HepG2 (cell line): ENCODE data around the gene SSH3. TPM values are rescaled to one million over a fixed set of nuclear protein-coding genes. Genes with fewer than 3 reads are reported as not detected.

Experiments used
- AKAP8 ChIP-seq: sonication (generic); formaldehyde crosslinking; IDR thresholded peaks from 2 replicates; pipeline ENCODE4 v1.5.1; 2020; ENCODE audit warnings: mild to moderate bottlenecking, missing genetic modification reagents
- ETV5 ChIP-seq: IDR thresholded peaks from 2 replicates; pipeline ENCODE4 v1.6.1; 2018; ENCODE audit warnings: missing biosample characterization, missing genetic modification reagents, inconsistent platforms, borderline replicate concordance
- HDAC1 ChIP-seq: sonication (generic); formaldehyde crosslinking; IDR thresholded peaks from 2 replicates; pipeline ENCODE4 v1.5.1; 2020; ENCODE audit warnings: mild to moderate bottlenecking, missing genetic modification reagents
- JUND ChIP-seq: sonication (generic); formaldehyde crosslinking; IDR thresholded peaks from 2 replicates; pipeline ENCODE4 v1.8.0; 2022; ENCODE audit warnings: mild to moderate bottlenecking, missing genetic modification reagents
- KLF12 ChIP-seq: sonication (generic); formaldehyde crosslinking; IDR thresholded peaks from 2 replicates; pipeline ENCODE4 v1.4.0; 2020; ENCODE audit warnings: missing genetic modification reagents, borderline replicate concordance
- KLF6 ChIP-seq: IDR thresholded peaks from 2 replicates; pipeline ENCODE4 v1.8.0; 2016; ENCODE audit warnings: missing biosample characterization, missing genetic modification reagents
- NBN ChIP-seq: fragments of 450-650 bp; conservative IDR thresholded peaks from 2 replicates; pipeline ENCODE4 v1.6.1; 2017
- ZBTB38 ChIP-seq: sonication (generic); formaldehyde crosslinking; IDR thresholded peaks from 2 replicates; pipeline ENCODE4 v1.5.1; 2020; ENCODE audit warnings: mild to moderate bottlenecking, missing genetic modification reagents
- polyA plus RNA-seq, 8 experiments: library from polyadenylated mRNA; depleted of rRNA in 3 of 8; stranded (reverse) in 7 of 8; unstranded in 1 of 8; fragments of >200 nt; fragmentation: Illumina TruSeq in 4 of 8; extraction: Trizol in 4 of 8; gene quantifications; 2 replicates each; pipeline versions ENCODE4 v1.2.1 to v1.2.3, GENCODE V29; 2011 to 2016; ENCODE audit warnings: low read depth in 4 of 8, missing spikeins in 1 of 8, mixed read lengths in 1 of 8; ENCODE audit not compliant: insufficient read depth in 1 of 8
- total RNA-seq, 5 experiments: library from RNA; depleted of rRNA; stranded (reverse); fragments of >200 nt; fragmentation: Illumina TruSeq; extraction: Trizol; gene quantifications; 2 replicates each; pipeline ENCODE4 v1.2.3, GENCODE V29; 2016; ENCODE audit warnings: low read depth in 1 of 5
- TF ChIP-seq, protein P1 (sequence below): sonication (generic); formaldehyde crosslinking; IDR thresholded peaks from 2 replicates; pipeline ENCODE4 v1.5.1; 2020; ENCODE audit warnings: missing genetic modification reagents, mild to moderate bottlenecking, borderline replicate concordance
- TF ChIP-seq, protein P2 (sequence below): IDR thresholded peaks from 2 replicates; pipeline ENCODE4 v1.6.1; 2016; ENCODE audit warnings: missing compliant biosample characterization, missing genetic modification reagents, borderline replicate concordance
- TF ChIP-seq, protein P3 (sequence below): sonication (generic); formaldehyde crosslinking; IDR thresholded peaks from 2 replicates; pipeline ENCODE4 v1.4.0; 2020; ENCODE audit warnings: missing genetic modification reagents
- TF ChIP-seq, protein P4 (sequence below): sonication (generic); formaldehyde crosslinking; IDR thresholded peaks from 2 replicates; pipeline ENCODE4 v1.9.0; 2021; ENCODE audit warnings: missing genetic modification reagents, borderline replicate concordance
- TF ChIP-seq, protein P5 (sequence below): sonication (generic); formaldehyde crosslinking; IDR thresholded peaks from 2 replicates; pipeline ENCODE4 v1.5.1; 2020; ENCODE audit warnings: mild to moderate bottlenecking, missing genetic modification reagents, moderate library complexity

The SSH3 gene
- total and polyA plus RNA-seq, 2 of the 13 experiments (the other 11 are each of a cell fraction or from before 2014, with no cell fraction given): 12.4 to 18.8 TPM

DNA sequence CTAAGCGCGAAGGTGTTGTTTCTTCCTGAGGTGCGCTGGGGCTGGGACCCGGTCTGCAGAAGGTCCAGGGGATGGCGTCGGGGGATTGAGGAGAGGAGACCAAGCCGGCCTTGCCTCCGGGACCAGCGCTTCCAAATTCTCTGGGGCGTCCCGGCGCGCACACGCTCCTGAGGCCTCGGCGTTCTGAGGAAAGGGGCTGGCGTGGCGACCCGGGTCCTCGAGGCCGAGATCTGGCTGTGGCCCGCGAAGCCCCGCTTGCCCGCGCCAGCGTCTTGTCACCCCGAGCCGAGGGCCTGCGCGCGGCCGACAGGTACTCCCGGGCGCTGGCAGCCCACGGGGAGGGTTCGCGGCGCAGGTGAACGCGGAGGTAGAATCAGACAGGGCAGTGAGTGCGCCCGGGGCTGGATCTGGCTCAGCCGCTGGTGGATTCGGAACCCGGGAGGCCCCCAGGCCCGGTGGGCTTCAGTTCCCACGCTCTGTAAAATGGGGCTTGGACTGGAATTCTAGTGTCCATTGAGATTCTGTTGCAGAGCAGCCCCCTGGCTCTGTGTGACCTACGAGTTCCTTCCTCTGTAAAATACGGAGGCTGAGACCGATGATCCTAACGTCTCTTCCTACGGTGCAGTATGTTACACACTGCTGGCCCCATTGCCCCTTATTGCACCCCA, 14.7 kb downstream of the SSH3 start (continued):
- TF ChIP-seq, protein P1, sequence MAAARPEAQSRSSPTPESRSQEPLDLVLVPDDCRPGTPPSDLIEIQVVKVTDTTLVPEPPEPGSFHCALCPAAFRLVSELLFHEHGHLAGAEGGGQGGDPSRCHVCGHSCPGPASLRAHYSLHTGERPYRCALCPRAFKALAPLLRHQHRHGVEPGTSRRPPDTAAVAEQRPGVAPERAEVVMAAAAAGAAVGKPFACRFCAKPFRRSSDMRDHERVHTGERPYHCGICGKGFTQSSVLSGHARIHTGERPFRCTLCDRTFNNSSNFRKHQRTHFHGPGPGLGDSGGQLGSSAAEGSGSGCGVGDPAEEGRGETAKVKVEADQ: peak; percentile 37; the same call in 1 of the 2 replicates
- TF ChIP-seq KLF6 (CRISPR knock-in tag): 0 out of 2 replicates have a peak, but pooled peaks have one; percentile 6
- TF ChIP-seq, protein P2, sequence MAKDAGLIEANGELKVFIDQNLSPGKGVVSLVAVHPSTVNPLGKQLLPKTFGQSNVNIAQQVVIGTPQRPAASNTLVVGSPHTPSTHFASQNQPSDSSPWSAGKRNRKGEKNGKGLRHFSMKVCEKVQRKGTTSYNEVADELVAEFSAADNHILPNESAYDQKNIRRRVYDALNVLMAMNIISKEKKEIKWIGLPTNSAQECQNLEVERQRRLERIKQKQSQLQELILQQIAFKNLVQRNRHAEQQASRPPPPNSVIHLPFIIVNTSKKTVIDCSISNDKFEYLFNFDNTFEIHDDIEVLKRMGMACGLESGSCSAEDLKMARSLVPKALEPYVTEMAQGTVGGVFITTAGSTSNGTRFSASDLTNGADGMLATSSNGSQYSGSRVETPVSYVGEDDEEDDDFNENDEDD (CRISPR knock-in tag): 0 out of 2 replicates have a peak, but pooled peaks have one; percentile 17
- TF ChIP-seq, protein P3, sequence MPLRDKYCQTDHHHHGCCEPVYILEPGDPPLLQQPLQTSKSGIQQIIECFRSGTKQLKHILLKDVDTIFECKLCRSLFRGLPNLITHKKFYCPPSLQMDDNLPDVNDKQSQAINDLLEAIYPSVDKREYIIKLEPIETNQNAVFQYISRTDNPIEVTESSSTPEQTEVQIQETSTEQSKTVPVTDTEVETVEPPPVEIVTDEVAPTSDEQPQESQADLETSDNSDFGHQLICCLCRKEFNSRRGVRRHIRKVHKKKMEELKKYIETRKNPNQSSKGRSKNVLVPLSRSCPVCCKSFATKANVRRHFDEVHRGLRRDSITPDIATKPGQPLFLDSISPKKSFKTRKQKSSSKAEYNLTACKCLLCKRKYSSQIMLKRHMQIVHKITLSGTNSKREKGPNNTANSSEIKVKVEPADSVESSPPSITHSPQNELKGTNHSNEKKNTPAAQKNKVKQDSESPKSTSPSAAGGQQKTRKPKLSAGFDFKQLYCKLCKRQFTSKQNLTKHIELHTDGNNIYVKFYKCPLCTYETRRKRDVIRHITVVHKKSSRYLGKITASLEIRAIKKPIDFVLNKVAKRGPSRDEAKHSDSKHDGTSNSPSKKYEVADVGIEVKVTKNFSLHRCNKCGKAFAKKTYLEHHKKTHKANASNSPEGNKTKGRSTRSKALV (CRISPR knock-in tag): peak; percentile 22; the same call in 1 of the 2 replicates
- no peak for TF ChIP-seq NBN
- 0 out of 2 replicates have a peak, but pooled peaks have one; percentile 40 for TF ChIP-seq AKAP8 (CRISPR knock-in tag)
- TF ChIP-seq ZBTB38 (CRISPR knock-in tag): peak; percentile 42
- TF ChIP-seq, protein P4, sequence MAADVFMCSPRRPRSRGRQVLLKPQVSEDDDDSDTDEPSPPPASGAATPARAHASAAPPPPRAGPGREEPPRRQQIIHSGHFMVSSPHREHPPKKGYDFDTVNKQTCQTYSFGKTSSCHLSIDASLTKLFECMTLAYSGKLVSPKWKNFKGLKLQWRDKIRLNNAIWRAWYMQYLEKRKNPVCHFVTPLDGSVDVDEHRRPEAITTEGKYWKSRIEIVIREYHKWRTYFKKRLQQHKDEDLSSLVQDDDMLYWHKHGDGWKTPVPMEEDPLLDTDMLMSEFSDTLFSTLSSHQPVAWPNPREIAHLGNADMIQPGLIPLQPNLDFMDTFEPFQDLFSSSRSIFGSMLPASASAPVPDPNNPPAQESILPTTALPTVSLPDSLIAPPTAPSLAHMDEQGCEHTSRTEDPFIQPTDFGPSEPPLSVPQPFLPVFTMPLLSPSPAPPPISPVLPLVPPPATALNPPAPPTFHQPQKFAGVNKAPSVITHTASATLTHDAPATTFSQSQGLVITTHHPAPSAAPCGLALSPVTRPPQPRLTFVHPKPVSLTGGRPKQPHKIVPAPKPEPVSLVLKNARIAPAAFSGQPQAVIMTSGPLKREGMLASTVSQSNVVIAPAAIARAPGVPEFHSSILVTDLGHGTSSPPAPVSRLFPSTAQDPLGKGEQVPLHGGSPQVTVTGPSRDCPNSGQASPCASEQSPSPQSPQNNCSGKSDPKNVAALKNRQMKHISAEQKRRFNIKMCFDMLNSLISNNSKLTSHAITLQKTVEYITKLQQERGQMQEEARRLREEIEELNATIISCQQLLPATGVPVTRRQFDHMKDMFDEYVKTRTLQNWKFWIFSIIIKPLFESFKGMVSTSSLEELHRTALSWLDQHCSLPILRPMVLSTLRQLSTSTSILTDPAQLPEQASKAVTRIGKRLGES (CRISPR knock-in tag): 0 out of 2 replicates have a peak, but pooled peaks have one; percentile 49
- 0 out of 2 replicates have a peak, but pooled peaks have one; percentile 1 for TF ChIP-seq ETV5 (CRISPR knock-in tag)
- TF ChIP-seq HDAC1 (CRISPR knock-in tag): peak; percentile 64
- no peak for TF ChIP-seq JUND (CRISPR knock-in tag)
- TF ChIP-seq, protein P5, sequence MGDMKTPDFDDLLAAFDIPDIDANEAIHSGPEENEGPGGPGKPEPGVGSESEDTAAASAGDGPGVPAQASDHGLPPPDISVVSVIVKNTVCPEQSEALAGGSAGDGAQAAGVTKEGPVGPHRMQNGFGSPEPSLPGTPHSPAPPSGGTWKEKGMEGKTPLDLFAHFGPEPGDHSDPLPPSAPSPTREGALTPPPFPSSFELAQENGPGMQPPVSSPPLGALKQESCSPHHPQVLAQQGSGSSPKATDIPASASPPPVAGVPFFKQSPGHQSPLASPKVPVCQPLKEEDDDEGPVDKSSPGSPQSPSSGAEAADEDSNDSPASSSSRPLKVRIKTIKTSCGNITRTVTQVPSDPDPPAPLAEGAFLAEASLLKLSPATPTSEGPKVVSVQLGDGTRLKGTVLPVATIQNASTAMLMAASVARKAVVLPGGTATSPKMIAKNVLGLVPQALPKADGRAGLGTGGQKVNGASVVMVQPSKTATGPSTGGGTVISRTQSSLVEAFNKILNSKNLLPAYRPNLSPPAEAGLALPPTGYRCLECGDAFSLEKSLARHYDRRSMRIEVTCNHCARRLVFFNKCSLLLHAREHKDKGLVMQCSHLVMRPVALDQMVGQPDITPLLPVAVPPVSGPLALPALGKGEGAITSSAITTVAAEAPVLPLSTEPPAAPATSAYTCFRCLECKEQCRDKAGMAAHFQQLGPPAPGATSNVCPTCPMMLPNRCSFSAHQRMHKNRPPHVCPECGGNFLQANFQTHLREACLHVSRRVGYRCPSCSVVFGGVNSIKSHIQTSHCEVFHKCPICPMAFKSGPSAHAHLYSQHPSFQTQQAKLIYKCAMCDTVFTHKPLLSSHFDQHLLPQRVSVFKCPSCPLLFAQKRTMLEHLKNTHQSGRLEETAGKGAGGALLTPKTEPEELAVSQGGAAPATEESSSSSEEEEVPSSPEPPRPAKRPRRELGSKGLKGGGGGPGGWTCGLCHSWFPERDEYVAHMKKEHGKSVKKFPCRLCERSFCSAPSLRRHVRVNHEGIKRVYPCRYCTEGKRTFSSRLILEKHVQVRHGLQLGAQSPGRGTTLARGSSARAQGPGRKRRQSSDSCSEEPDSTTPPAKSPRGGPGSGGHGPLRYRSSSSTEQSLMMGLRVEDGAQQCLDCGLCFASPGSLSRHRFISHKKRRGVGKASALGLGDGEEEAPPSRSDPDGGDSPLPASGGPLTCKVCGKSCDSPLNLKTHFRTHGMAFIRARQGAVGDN (CRISPR knock-in tag): peak; percentile 90
- TF ChIP-seq KLF12 (CRISPR knock-in tag): 0 out of 2 replicates have a peak, but pooled peaks have one; percentile 6
